MCF 10A (cell line): ENCODE measurements around the gene RIN2. TPM values are rescaled to one million over a fixed set of nuclear protein-coding genes. Genes with fewer than 3 reads are reported as not detected.

Source experiments
- BruUV-seq: library from RNA; stranded (reverse); fragments of 400-500 nt; replicated peaks from 2 replicates; lab custom pipeline; 2021; lab: Mats Ljungman, UMichigan
- CTCF ChIA-PET: fragments of 300-600 bp; sonication (Branson Sonifier 250); formaldehyde crosslinking; extraction: SDS; loops from one replicate; lab custom pipeline; 2021; ENCODE audit warnings: antibody characterized with exemption, inconsistent platforms; lab: Yijun Ruan, JAX
- POLR2A ChIA-PET: fragments of 300-600, 350-650 bp; sonication (Branson Sonifier 250); formaldehyde crosslinking; extraction: SDS; loops from one replicate; lab custom pipeline; 2020; ENCODE audit warnings: antibody characterized with exemption, inconsistent platforms; lab: Yijun Ruan, JAX
- DNase-seq: peaks from one replicate; pipeline ENCODE4 v3.0.0-alpha.2; 2018; ENCODE audit not compliant: unreplicated experiment
- H3K27ac Mint-ChIP-seq: one replicate; pipeline ENCODE4 v1.8.0; 2022; ENCODE audit warnings: mild to moderate bottlenecking, low read depth, mixed read lengths; ENCODE audit not compliant: unreplicated experiment
- H3K27me3 Mint-ChIP-seq: one replicate; pipeline ENCODE4 v1.8.0; 2022; ENCODE audit warnings: mixed read lengths; ENCODE audit not compliant: insufficient read depth, unreplicated experiment
- H3K36me3 Mint-ChIP-seq: one replicate; pipeline ENCODE4 v1.8.0; 2022; ENCODE audit warnings: mild to moderate bottlenecking, moderate library complexity, mixed read lengths; ENCODE audit not compliant: insufficient read depth, unreplicated experiment
- H3K4me1 Mint-ChIP-seq: one replicate; pipeline ENCODE4 v1.8.0; 2022; ENCODE audit warnings: mixed read lengths; ENCODE audit not compliant: insufficient read depth, unreplicated experiment
- H3K4me3 Mint-ChIP-seq: one replicate; pipeline ENCODE4 v1.8.0; 2022; ENCODE audit warnings: mild to moderate bottlenecking, moderate library complexity, mixed read lengths; ENCODE audit not compliant: unreplicated experiment
- H3K9me3 Mint-ChIP-seq: one replicate; pipeline ENCODE4 v1.8.0; 2022; ENCODE audit warnings: mixed read lengths; ENCODE audit not compliant: unreplicated experiment
- intact Hi-C: fragments of 100-400 bp; cut with micrococcal nuclease; formaldehyde crosslinking; loops from 2 replicates; pipeline ENCODE4 v1.14.1; 2022
- total RNA-seq: library from RNA; stranded (reverse); gene quantifications from 2 replicates; pipeline ENCODE4 v1.2.3, GENCODE V29; 2022
- TF ChIP-seq, protein P1 (sequence below): fragments of 200-600 bp; IDR thresholded peaks from one replicate; pipeline ENCODE4 v1.8.0; 2022; ENCODE audit warnings: antibody characterized with exemption, mild to moderate bottlenecking; ENCODE audit not compliant: unreplicated experiment

The RIN2 gene
- total RNA-seq, 1 experiment from 2014 or later = 23.9 TPM

DNA sequence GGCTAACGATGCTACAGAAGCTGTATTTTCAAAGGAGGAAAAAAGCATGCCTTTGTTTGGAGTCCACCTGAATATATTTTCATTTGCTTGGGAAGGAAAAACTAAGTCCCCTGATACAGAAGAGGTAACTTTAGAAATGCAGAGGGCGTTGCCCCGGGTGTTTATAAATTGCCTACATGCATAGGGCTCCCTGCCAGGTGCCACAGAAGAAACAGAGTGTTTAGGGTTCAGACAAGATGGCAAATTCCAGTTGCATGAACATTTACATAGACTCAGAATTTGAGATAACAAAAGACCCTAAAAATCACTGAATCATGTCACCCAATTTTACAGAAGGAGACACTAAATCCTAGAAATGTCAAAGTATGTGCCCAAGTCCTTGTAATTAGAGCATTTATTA lies 19.9 kb downstream of the RIN2 start:
- Mint-ChIP-seq H3K4me3 (no peak overlapping the region), H3K27ac (no peak overlapping the region), H3K4me1 (peaks cover 23% of the 10 kb centered on the region), H3K36me3 (no peaks in the 10 kb centered on the region), H3K27me3 (no peaks in the 10 kb centered on the region), H3K9me3 (peaks cover 6% of the 10 kb centered on the region)
- intact Hi-C loops = no loop called here
- TF ChIP-seq, protein P1, sequence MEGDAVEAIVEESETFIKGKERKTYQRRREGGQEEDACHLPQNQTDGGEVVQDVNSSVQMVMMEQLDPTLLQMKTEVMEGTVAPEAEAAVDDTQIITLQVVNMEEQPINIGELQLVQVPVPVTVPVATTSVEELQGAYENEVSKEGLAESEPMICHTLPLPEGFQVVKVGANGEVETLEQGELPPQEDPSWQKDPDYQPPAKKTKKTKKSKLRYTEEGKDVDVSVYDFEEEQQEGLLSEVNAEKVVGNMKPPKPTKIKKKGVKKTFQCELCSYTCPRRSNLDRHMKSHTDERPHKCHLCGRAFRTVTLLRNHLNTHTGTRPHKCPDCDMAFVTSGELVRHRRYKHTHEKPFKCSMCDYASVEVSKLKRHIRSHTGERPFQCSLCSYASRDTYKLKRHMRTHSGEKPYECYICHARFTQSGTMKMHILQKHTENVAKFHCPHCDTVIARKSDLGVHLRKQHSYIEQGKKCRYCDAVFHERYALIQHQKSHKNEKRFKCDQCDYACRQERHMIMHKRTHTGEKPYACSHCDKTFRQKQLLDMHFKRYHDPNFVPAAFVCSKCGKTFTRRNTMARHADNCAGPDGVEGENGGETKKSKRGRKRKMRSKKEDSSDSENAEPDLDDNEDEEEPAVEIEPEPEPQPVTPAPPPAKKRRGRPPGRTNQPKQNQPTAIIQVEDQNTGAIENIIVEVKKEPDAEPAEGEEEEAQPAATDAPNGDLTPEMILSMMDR = no peak
- BruUV-seq = no TSS peak
- ChIA-PET CTCF (interaction anchor here (0.9 to 2.4 kb wide), 2 partner anchors 90 kb away, joined by 3 to 13 read pairs; no protein-coding TSS in a partner anchor), POLR2A (interaction anchor here (0.7 kb wide), 2 partner anchors 87 to 158 kb away, joined by 3 read pairs; no protein-coding TSS in a partner anchor)
- DNase-seq = no peak

- CTCF ChIA-PET = interaction anchor here (2.4 kb wide), 1 partner anchor 90 kb away, joined by 13 read pairs; no protein-coding TSS in a partner anchor
- POLR2A ChIA-PET = interaction anchor here (0.7 to 1.4 kb wide), 3 partner anchors 18 to 111 kb away, joined by 3 to 5 read pairs (median 4); no protein-coding TSS in a partner anchor
- intact Hi-C loops = no loop called here
These were observed 20.3 kb downstream of the RIN2 start for GRCh38 chr20:19778404-19778803.

DNA sequence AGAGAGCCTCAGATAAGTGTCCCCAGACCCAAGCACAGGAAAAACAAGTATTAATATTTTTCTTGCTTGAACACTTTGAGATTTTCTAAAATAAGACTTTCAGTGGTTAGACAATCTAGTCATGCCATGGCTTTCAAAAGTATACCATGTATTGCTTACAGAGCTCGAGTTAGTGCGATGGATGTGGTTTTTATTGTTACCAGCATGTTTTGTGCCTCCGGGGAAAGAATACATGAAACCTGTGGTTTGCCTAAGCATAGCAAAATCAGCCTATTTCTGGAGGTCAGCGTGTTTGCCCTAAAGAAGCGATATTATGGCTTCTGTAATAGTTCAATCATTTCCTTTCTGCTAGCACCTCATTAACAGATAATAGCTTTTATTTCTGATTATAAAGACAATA lies 21.6 kb downstream of the RIN2 start:
- H3K4me3 Mint-ChIP-seq = no peak overlapping the region
- peaks cover 6% of the 10 kb centered on the region for H3K9me3 Mint-ChIP-seq
- DNase-seq = no peak
- BruUV-seq = no TSS peak
- ChIA-PET CTCF (interaction anchor here (0.6 to 2.7 kb wide), 13 partner anchors 9 to 677 kb away, joined by 3 to 17 read pairs (median 4); partner anchors contain the start of genes NAA20 and RIN2), POLR2A (interaction anchor here (0.6 to 1.6 kb wide), 8 partner anchors 10 to 273 kb away, joined by 3 to 9 read pairs (median 3); partner anchors contain the start of genes CFAP61 and CRNKL1)
- H3K27me3 Mint-ChIP-seq = no peaks in the 10 kb centered on the region
- no peak overlapping the region for H3K27ac Mint-ChIP-seq
- no peaks in the 10 kb centered on the region for H3K36me3 Mint-ChIP-seq
- peaks cover 39% of the 10 kb centered on the region for H3K4me1 Mint-ChIP-seq
- TF ChIP-seq, protein P1 = no peak
- intact Hi-C loops = no loop called here

More at GRCh38 chr20:19778404-19778803, 20.3 kb downstream of the RIN2 start:
- Mint-ChIP-seq H3K36me3 (no peaks in the 10 kb centered on the region), H3K9me3 (peaks cover 6% of the 10 kb centered on the region), H3K27ac (no peak overlapping the region), H3K4me1 (peaks cover 27% of the 10 kb centered on the region), H3K4me3 (no peak overlapping the region), H3K27me3 (no peaks in the 10 kb centered on the region)
- no TSS peak for BruUV-seq
- TF ChIP-seq, protein P1 = no peak
- no peak for DNase-seq

DNA sequence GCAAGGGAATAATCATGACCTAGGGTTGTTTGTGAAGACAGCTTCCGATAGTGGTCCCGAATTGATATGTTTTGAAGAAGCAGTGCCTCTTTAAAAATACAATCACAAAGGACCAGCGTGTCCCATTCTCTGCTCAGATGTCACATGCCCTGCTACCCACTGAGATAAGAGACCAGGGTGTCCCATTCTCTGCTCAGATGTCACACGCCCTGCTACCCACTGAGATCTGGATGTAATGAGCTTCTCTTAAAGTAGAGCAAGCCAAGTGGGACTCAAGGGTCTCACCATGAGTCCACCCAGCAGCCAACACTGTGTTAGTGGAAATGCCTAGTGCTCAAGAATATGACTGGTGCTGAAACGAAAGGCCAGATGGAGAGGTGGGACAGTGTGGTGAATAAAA lies 22.2 kb downstream of the RIN2 start:
- no peaks in the 10 kb centered on the region for H3K27me3 Mint-ChIP-seq
- H3K36me3 Mint-ChIP-seq = no peaks in the 10 kb centered on the region
- BruUV-seq = no TSS peak
- ChIA-PET CTCF (interaction anchor here (0.6 to 2.7 kb wide), 13 partner anchors 10 to 676 kb away, joined by 3 to 17 read pairs (median 4); partner anchors contain the start of genes NAA20 and RIN2), POLR2A (interaction anchor here (0.7 to 1.6 kb wide), 5 partner anchors 14 to 272 kb away, joined by 3 to 9 read pairs (median 3); partner anchors contain the start of genes CFAP61 and CRNKL1)
- H3K27ac Mint-ChIP-seq = no peak overlapping the region
- H3K4me1 Mint-ChIP-seq = peaks cover 46% of the 10 kb centered on the region
- peaks cover 6% of the 10 kb centered on the region for H3K9me3 Mint-ChIP-seq
- TF ChIP-seq, protein P1 = no peak
- DNase-seq = no peak
- no peak overlapping the region for H3K4me3 Mint-ChIP-seq
- intact Hi-C loops = no loop called here
